Stomach (tissue), 9 donors: Measurements from ENCODE around the gene ZGLP1. TPM values are rescaled to one million over a fixed set of nuclear protein-coding genes. Genes with fewer than 3 reads are reported as not detected.

Experiments
- DNase-seq, 2 donors: peaks; one replicate each; pipeline versions ENCODE4 v3.0.0 to v3.0.0-alpha.2; 2013 to 2019
- H3K27ac ChIP-seq, 5 donors: fragments of 200-600 bp in 4 of 5; sonication (generic) in 4 of 5; one replicate each; pipeline ENCODE4 v1.5.1; 2013 to 2019; ENCODE audit warnings: mild to moderate bottlenecking in 1 of 5, moderate library complexity in 1 of 5
- H3K27me3 ChIP-seq, 3 donors: fragments of 200-600 bp; sonication (generic); one replicate each; pipeline ENCODE4 v1.5.1; 2017 to 2019; ENCODE audit warnings: mixed run types in 1 of 3
- H3K36me3 ChIP-seq, 4 donors: fragments of 200-600 bp; sonication (generic); 1 replicate in 3 of 4; 2 replicates in 1 of 4; pipeline ENCODE4 v1.5.1; 2016 to 2019
- H3K4me1 ChIP-seq, 4 donors: fragments of 200-600 bp; sonication (generic); one replicate each; pipeline ENCODE4 v1.5.1; 2016 to 2019
- H3K4me3 ChIP-seq, 4 donors: fragments of 200-600 bp; sonication (generic) in 3 of 4; one replicate each; pipeline ENCODE4 v1.5.1; 2016 to 2019; ENCODE audit warnings: mild to moderate bottlenecking in 1 of 4
- H3K9me3 ChIP-seq, 4 donors: fragments of 200-600 bp; sonication (generic); one replicate each; pipeline ENCODE4 v1.5.1; 2016 to 2019
- CTCF ChIP-seq, 7 experiments: fragments of 450-650 bp in 4 of 7; fragments of 200-600 bp in 3 of 7; sonication (generic) in 3 of 7; IDR thresholded peaks; one replicate each; pipeline ENCODE4 v1.5.1; 2016 to 2019; ENCODE audit warnings: antibody characterized with exemption in 7 of 7, control low read depth in 2 of 7, mild to moderate bottlenecking in 1 of 7
- EP300 ChIP-seq: sonication (generic); formaldehyde crosslinking; IDR thresholded peaks from one replicate; pipeline ENCODE4 v1.6.1; 2017; ENCODE audit warnings: antibody characterized with exemption
- POLR2A ChIP-seq, 4 donors: fragments of 450-650 bp; IDR thresholded peaks; one replicate each; pipeline ENCODE4 v1.6.1; 2016; ENCODE audit warnings: antibody characterized with exemption in 4 of 4, control low read depth in 2 of 4, mild to moderate bottlenecking in 1 of 4, moderate library complexity in 1 of 4
- POLR2AphosphoS5 ChIP-seq, 3 donors: sonication (generic); formaldehyde crosslinking; IDR thresholded peaks; one replicate each; pipeline ENCODE4 v1.6.1; 2016; ENCODE audit warnings: antibody characterized with exemption in 3 of 3
- WGBS, 5 donors: extraction: QIAGEN DNeasy Blood & Tissue Kit in 3 of 5; methylation state at CpG; one replicate each; pipeline versions ENCODE4 v1.1.5 to v1.1.7; 2013 to 2018; 5-methylcytosine and 5-hydroxymethylcytosine counted together
- intact Hi-C: fragments of 100-400 bp; cut with DNase I; formaldehyde crosslinking; loops from one replicate; pipeline ENCODE4 v1.15.1; 2023; ENCODE audit warnings: low total_unique reads
- polyA plus RNA-seq, 3 donors: library from polyadenylated mRNA; stranded (reverse); fragments of 200-250 nt; gene quantifications; one replicate each; pipeline ENCODE4 v1.2.3, GENCODE V29; 2013
- total RNA-seq, 5 donors: library from RNA; depleted of rRNA; stranded (reverse); fragments of >200 nt; gene quantifications; one replicate each; pipeline versions ENCODE4 v1.1.0 to v1.2.3, GENCODE V29; 2014 to 2016
- donor health status: healthy with polysubstance abuse.
- donor health status: Bipolar disorder and iron deficiency.
- donor health status: healthy.

The ZGLP1 gene
- total and polyA plus RNA-seq, 8 donors: 2.2 to 8.6 (median 3.7) TPM; not detected in 3

- Histone ChIP-seq H3K9me3 (no peaks in the 10 kb centered on the region), H3K36me3 (peaks cover 8 to 15% (median 9%) of the 10 kb centered on the region in 4 donors), H3K27me3 (no peaks in the 10 kb centered on the region), H3K4me1 (peaks cover 17 to 41% (median 39%) of the 10 kb centered on the region in 4 donors), H3K27ac (peak overlapping the region; percentile 88 to 96 (median 90)), H3K4me3 (peak overlapping the region; percentile 81 to 83 (median 82))
- peak; percentile 96 to 97 for DNase-seq
- TF ChIP-seq POLR2A (IDR thresholded peaks at IDR 0.05) (no peak), CTCF (IDR thresholded peaks at IDR 0.05) (no peak), EP300 (no peak), POLR2AphosphoS5 (IDR thresholded peaks at IDR 0.05) (peak; percentile 60 to 92 (median 68))
- intact Hi-C loops: no loop called here
- WGBS, 5 donors: 12 to 34% (median 16%) methylated on average over 18 to 59 of the region's 59 CpGs
Measured at GRCh38 chr19:10334588-10335351, 25.2 kb upstream of the ZGLP1 start.

GRCh38 chr19:10333758-10334587, 24.4 kb upstream of the ZGLP1 start:
- TF ChIP-seq POLR2AphosphoS5 (IDR thresholded peaks at IDR 0.05): no peak
- no peak for TF ChIP-seq EP300
- TF ChIP-seq POLR2A (IDR thresholded peaks at IDR 0.05): no peak
- TF ChIP-seq CTCF (IDR thresholded peaks at IDR 0.05): no peak
- DNase-seq: no peak
- H3K4me1 ChIP-seq: peaks cover 17 to 40% (median 37%) of the 10 kb centered on the region in 4 donors
- WGBS, 5 donors: 4 to 18% (median 11%) methylated on average over 25 to 44 of the region's 44 CpGs
- peak overlapping the region; percentile 81 to 83 (median 82) for H3K4me3 ChIP-seq
- H3K9me3 ChIP-seq: no peaks in the 10 kb centered on the region
- H3K27me3 ChIP-seq: no peaks in the 10 kb centered on the region
- peaks cover 16 to 23% (median 17%) of the 10 kb centered on the region in 4 donors for H3K36me3 ChIP-seq
- intact Hi-C loops: no loop called here
- peak overlapping the region; percentile 88 to 96 (median 90) for H3K27ac ChIP-seq

DNA sequence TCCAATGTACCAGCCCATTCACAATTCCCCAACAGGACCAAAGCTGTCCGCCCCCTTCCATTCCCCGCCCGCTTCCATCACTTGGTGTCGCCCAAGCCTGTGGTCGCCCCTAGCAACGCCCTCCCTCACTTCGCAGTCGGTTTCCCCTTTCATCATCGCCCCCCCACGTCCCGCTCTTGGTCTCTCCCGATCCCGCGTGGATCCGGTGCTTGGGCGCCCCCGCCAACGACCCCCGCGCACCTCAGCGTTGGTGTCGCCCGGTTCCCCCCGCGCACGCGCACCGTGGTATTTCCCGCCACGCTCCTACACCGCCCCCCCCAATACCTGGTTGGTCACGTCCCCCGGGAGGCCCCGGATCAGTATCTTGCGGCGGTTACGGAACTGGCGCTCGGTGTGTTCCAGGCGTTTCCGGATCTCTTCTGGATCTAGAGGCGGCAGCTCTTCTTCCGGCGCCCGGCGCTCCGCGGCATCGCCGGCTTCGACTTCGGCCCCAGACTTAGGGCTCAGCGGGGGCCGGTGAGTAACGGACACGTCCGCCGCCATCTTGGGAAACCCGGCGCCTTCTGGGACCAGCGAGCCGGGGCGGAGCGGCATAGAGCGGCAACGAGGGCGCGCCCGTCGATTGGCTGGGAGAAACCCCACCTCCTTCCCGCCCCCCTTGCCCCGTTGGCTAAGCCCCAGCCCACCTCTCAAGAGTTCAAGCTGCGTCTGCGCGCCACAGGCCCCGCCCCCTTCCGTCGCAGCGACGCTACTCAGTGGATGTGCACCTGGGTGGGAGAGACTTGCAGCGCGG, 23.5 kb upstream of the ZGLP1 start, which contains the start of gene RAVER1:
TSS of gene RAVER1 (minus strand) at position 565 of the 793 bp plus-strand sequence. CDS start at position 543, 22 bp downstream.
- peak; percentile 99 to 100 for DNase-seq
- no peaks in the 10 kb centered on the region for H3K27me3 ChIP-seq
- WGBS, 5 donors: 0 to 1% (median 0%) methylated on average over 44 to 82 of the region's 82 CpGs
- H3K9me3 ChIP-seq: no peaks in the 10 kb centered on the region
- peaks cover 24 to 31% (median 25%) of the 10 kb centered on the region in 4 donors for H3K36me3 ChIP-seq
- H3K4me1 ChIP-seq: peaks cover 17 to 40% (median 37%) of the 10 kb centered on the region in 4 donors
- intact Hi-C loops: no loop called here
- H3K27ac ChIP-seq: peak within 1 kb of the TSS; percentile 88 to 96 (median 90)
- peak within 1 kb of the TSS; percentile 81 to 83 (median 82) for H3K4me3 ChIP-seq
- TF ChIP-seq POLR2AphosphoS5 (IDR thresholded peaks at IDR 0.05): peak; percentile 37 to 84 (median 78)
- no peak for TF ChIP-seq CTCF (IDR thresholded peaks at IDR 0.05)
- peak; percentile 27 for TF ChIP-seq EP300
- TF ChIP-seq POLR2A (IDR thresholded peaks at IDR 0.05): no peak
